Measurements from ENCODE around the gene TUBA4A.

TUBA4A gene

DNA sequence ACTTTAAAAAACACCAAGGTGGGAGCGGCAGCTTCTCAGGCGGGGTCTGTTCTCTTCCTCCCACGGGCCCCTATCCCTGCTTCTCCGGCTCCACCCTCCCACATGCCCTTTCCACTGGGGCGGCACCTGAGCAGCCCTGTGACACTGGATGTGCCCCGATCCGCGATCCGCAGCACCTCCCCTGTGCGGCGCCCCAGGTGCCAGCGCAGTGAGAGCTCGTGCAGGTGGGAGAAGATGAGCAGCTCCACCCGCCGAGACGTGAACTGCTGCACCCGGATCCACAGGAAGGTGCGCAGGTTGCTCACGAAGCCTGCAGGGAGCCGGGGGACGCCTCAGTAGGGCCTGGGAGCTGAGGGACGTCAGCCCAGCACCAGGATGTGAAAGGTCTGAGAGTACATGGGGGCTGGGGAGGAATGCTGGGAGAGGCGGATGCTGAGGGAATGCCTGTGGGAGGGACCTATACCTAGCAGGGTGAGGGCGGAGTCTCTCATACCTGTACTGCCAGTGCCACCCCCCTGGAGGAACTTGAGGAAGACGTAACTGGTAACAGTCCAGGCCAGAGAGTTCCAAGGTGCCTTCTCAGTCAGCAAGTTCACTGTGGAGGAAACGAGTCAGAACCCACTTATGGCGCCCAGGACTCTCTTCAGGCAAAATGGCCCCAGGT lies 37.7 kb downstream of the TUBA4A start:
- H3K4me3 ChIP-seq (ENCODE audit: low read depth, low read length) = no peak overlapping the region
- no peak for DNase-seq (ENCODE audit: low read depth)
- TF ChIP-seq, protein P1, sequence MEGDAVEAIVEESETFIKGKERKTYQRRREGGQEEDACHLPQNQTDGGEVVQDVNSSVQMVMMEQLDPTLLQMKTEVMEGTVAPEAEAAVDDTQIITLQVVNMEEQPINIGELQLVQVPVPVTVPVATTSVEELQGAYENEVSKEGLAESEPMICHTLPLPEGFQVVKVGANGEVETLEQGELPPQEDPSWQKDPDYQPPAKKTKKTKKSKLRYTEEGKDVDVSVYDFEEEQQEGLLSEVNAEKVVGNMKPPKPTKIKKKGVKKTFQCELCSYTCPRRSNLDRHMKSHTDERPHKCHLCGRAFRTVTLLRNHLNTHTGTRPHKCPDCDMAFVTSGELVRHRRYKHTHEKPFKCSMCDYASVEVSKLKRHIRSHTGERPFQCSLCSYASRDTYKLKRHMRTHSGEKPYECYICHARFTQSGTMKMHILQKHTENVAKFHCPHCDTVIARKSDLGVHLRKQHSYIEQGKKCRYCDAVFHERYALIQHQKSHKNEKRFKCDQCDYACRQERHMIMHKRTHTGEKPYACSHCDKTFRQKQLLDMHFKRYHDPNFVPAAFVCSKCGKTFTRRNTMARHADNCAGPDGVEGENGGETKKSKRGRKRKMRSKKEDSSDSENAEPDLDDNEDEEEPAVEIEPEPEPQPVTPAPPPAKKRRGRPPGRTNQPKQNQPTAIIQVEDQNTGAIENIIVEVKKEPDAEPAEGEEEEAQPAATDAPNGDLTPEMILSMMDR (IDR thresholded peaks at IDR 0.05; ENCODE audit: insufficient read depth, low read depth, low read length, missing control alignments) = no peak

DNA sequence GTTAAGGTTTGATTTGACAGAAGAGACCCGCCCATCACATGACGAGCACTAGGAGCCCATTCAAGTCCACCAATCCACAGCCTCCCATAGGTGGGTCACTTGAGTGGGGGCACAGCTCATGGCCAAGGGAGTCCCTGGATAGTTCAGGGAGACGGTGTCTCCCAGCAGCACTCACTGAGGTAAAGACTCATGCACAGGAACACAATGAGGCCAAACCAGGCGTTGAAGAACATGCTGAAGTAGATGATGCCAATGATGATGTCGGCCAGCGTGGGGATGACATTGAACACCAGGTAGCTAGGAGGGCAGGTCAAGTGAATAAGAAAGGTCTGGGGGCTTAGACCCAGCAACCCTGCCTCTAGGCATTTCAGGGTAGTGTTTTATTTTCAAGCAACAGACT lies 38.9 kb downstream of the TUBA4A start:
- DNase-seq (ENCODE audit: low read depth) = no peak
- TF ChIP-seq, protein P1 (IDR thresholded peaks at IDR 0.05; ENCODE audit: insufficient read depth, low read depth, low read length, missing control alignments) = no peak
- no peak overlapping the region for H3K4me3 ChIP-seq (ENCODE audit: low read depth, low read length)

DNA sequence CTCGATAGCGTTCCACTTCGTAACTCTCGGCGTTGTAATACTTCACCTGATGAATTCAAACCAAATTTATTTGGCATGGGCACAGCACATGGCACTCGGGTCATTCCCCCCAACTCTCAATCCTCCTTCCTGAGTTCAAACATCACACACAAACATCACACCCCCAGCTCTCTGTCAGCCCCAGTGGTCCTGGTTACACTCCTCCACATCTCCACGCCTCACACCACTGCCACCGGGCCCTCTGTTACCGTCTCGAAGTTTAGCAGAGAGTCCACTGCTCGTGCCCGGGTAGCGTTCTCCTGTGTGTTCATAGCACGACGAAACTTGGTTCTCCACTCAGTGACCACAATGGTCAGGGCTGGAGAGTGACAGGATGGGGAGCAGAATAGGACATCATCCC lies 39.6 kb downstream of the TUBA4A start:
- TF ChIP-seq, protein P1 (IDR thresholded peaks at IDR 0.05; ENCODE audit: insufficient read depth, low read depth, low read length, missing control alignments) = no peak
- DNase-seq (ENCODE audit: low read depth) = no peak
- no peak overlapping the region for H3K4me3 ChIP-seq (ENCODE audit: low read depth, low read length)

DNA sequence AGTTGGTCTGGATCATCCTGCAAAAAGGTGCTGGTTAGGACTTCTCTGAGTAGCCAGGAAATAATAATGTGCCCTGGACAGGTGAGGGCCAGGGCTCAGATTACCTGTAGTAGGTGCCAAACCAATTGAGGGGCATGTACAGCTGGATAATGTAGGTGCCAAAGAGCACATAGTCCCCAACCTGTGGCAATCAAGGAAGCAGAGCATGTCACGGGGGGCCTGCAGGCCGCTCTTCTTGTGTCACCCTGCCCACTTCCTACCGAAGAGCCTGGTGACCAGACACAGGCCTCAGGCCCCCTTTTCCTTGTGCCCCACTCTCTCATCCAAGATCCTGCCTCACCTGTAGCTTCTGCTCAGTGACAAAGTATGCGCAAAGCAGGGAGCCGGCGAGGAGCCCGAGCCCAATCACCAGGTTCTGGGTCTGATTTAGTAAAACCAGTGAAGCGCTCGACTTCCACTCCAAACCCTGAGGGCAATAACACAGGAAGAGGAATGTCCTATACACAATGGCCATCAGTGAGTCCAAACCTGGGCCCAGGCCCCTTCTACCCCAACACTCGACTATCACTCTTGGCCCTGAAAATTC lies 40.1 kb downstream of the TUBA4A start:
- no peak for DNase-seq (ENCODE audit: low read depth)
- H3K4me3 ChIP-seq (ENCODE audit: low read depth, low read length) = no peak overlapping the region
- TF ChIP-seq, protein P1 (IDR thresholded peaks at IDR 0.05; ENCODE audit: insufficient read depth, low read depth, low read length, missing control alignments) = no peak

DNA sequence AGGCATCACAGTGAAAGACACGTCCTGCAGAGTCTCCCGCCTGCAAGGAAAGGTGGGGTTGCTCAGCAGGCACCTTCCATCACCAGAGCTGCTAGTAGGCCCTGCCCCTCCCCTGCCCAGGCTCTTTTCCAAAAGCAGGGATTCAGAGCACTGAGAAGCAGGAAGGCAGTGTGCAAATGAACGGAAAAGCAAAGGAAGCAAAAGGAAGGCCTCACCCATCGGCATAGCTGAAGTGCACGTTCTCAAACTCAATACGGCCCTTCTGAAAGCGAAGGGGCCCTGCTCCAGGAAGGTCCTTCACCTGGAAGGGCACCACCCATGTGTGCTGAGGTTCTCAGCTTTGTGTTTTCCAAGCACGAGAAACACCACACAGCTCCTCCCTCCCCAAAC lies 40.7 kb downstream of the TUBA4A start:
- H3K4me3 ChIP-seq (ENCODE audit: low read depth, low read length) = no peak overlapping the region
- DNase-seq (ENCODE audit: low read depth) = no peak
- TF ChIP-seq, protein P1 (IDR thresholded peaks at IDR 0.05; ENCODE audit: insufficient read depth, low read depth, low read length, missing control alignments) = no peak

DNA sequence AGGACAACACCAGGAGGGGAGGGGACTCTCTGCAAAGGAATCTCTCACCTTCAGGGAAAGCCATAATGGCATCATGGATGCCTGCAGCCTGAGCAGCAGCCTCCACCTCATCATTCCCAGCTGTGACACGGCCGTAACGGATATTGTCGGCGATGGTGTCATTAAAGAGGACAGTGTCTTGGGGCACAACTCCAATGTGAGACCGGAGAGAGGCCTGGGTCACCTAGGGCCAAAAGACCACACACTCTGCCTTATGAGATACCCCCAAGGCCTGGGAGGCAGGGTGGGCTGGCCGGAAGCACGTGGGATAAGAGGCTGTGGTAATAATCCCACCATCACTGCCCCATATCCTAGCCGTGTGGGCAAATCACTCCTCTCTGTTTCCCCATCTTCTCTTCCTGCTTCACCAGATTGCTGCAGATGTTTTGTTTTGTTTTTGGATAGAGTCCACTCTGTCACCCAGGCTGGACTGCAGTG lies 42.8 kb downstream of the TUBA4A start:
- TF ChIP-seq, protein P1 (IDR thresholded peaks at IDR 0.05; ENCODE audit: insufficient read depth, low read depth, low read length, missing control alignments) = no peak
- DNase-seq (ENCODE audit: low read depth) = no peak
- no peak overlapping the region for H3K4me3 ChIP-seq (ENCODE audit: low read depth, low read length)

Data from GM12865 (cell line).